ES-I3 (cell line): ENCODE data around the gene WDR43.

Experiments
- H3K36me3 ChIP-seq: 2 replicates; pipeline ENCODE4 v1.6.1; 2013; ENCODE audit warnings: mild to moderate bottlenecking, low read length, control low read depth, moderate library complexity; ENCODE audit not compliant: insufficient read depth
- H3K4me1 ChIP-seq: 2 replicates; pipeline ENCODE4 v1.6.1; 2013; ENCODE audit warnings: mild to moderate bottlenecking, control low read depth, low read length; ENCODE audit not compliant: insufficient read depth
- H3K9ac ChIP-seq: 2 replicates; pipeline ENCODE4 v1.6.1; 2013; ENCODE audit warnings: low read depth, mild to moderate bottlenecking, low read length, moderate library complexity
- H3K9me3 ChIP-seq: 2 replicates; pipeline ENCODE4 v1.6.1; 2013; ENCODE audit warnings: mild to moderate bottlenecking, low read length, moderate library complexity; ENCODE audit not compliant: control insufficient read depth, insufficient read depth

Gene WDR43

DNA sequence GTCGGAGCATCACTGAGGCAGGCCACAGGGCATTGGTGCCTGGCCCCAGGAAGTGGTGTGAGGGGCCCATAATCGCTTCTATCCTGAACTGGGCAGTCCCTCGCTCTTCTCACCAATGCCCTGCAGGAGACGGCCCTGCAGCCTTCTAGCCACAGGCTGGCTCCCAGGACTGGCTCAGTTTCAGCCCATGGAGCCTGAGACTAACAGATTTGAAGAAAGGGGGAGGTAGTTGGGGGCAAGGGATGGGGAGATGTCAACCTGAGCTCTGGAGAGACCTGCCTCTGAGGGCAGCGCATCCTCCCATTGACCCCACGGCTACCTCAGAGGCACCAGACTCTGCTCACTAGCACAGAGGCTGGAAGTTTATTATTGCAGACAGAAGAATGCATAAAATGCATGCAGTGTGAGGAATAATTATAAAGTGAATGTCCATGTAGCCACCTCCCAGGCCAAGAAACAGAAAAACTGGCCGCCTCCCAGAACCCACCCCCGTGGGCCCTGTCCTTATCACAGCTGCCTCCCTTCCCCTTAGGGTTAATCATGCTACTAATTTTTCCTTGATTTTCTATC is 88.0 kb downstream of the WDR43 start:
- no peak overlapping the region for H3K9ac ChIP-seq
- no peaks in the 10 kb centered on the region for H3K9me3 ChIP-seq

DNA sequence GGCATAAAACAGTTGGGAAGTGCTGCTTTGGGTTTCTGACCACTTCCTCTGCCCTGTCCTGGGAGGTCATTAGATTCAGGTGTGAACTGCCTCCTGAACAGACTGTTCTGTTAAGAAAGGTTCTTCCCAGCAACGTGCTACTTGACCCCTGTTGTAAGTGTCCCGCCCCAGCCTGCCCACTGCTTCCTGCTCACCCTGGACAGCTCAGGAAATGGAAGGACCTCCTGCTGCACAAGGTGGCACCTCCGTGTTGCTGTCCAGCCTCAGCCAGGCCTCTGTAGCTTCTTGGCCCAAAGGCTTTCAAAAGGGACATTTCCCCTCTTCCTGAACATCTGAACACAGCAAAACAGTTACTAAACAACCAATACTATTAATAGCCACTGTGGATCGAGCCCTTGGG is 92.0 kb downstream of the WDR43 start:
- H3K9me3 ChIP-seq = no peaks in the 10 kb centered on the region

More for the DNA sequence above, 88.0 kb downstream of the WDR43 start:
- Histone ChIP-seq H3K4me1 (no peaks in the 10 kb centered on the region), H3K36me3 (no peaks in the 10 kb centered on the region)

DNA sequence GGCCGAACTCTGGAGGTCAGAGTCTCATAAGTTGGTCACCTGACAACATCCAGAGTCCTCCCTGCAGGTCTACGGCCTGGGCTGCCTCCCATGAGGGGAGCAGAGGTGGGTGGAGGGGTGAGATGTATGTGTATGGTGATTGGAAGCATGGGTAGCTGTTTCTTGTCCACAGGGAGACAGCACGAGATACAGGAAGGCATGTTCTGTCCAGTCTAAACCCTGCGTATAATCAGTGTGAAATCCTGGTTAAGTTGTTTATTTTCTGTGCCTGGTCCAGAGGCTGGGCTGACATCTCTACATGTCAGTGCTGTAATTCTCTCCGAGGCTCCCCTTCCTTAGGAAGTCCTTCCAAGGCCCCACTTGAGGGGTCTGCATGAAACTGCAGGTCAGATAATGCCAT is 95.5 kb downstream of the WDR43 start:
- Histone ChIP-seq H3K36me3 (no peaks in the 10 kb centered on the region), H3K9me3 (no peaks in the 10 kb centered on the region), H3K4me1 (no peaks in the 10 kb centered on the region), H3K9ac (no peak overlapping the region)

More for the DNA sequence above, 92.0 kb downstream of the WDR43 start:
- Histone ChIP-seq H3K36me3 (no peaks in the 10 kb centered on the region), H3K9ac (no peak overlapping the region), H3K4me1 (no peaks in the 10 kb centered on the region)

DNA sequence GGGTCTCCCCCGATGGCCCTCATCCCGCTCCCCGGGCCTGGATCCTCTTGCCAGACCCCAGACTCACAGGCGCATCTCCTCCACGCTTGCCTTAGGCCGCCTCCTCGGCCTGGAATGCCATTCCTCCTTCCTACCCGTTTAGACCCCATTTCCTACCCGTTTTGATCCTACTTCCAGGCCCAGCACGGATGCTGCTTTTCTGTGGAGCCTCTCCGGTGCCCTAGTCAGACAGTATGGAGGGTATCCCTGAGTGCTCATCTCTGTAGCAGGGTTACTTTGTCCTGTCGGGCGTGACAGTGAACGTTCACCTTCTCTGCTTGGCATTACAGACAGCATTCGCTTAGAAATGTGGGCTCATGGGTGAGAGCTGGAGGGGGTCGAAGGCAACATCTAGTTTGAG is 96.0 kb downstream of the WDR43 start:
- no peaks in the 10 kb centered on the region for H3K36me3 ChIP-seq
- H3K9ac ChIP-seq = no peak overlapping the region
- H3K9me3 ChIP-seq = no peaks in the 10 kb centered on the region
- no peaks in the 10 kb centered on the region for H3K4me1 ChIP-seq

DNA sequence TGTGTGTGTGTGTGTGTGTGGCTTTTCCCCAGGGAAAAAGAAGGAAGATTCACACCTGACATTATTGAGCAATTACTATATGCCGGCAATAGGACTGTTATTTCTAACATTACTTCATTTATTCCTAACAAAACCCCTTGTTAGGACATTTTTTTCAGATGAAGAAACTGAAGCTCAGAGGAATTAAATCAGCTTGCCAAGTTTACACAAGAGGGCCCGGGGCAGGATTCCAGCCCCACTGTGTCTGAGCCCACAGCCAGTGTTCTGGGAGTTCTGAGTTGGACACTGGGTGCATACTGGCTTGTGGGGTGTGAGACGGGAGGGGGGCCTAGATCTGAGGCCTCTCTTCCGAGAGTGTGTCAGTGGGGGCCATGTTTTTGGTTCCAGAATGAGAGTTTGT is 96.6 kb downstream of the WDR43 start:
- Histone ChIP-seq H3K9ac (no peak overlapping the region), H3K9me3 (no peaks in the 10 kb centered on the region), H3K36me3 (no peaks in the 10 kb centered on the region), H3K4me1 (no peaks in the 10 kb centered on the region)

DNA sequence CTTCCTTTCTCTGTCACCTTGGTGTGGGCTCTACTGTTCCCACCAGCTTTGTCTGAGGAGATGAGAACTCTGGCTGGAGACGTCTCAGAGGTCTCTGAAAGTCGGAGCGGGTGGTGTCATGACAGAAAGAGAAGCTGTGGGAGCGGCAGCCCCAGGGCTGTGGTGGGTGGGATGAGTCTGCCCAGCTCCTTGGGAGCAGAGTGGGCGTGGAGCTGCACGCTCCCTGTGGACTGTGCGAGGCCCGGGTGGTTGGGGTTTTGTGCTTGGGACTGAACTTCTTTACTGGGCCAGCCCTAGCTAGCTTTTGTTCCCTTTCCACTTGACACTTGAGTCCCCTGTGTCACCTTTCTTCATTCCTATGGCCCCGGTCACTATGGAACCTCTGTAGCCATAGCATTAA is 97.0 kb downstream of the WDR43 start:
- H3K9me3 ChIP-seq = no peaks in the 10 kb centered on the region
- no peak overlapping the region for H3K9ac ChIP-seq
- no peaks in the 10 kb centered on the region for H3K36me3 ChIP-seq
- no peaks in the 10 kb centered on the region for H3K4me1 ChIP-seq

- Histone ChIP-seq H3K36me3 (no peaks in the 10 kb centered on the region), H3K9ac (no peak overlapping the region), H3K4me1 (no peaks in the 10 kb centered on the region), H3K9me3 (no peaks in the 10 kb centered on the region)
Measured at GRCh38 chr2:28993206-28993960, 98.9 kb downstream of the WDR43 start.

DNA sequence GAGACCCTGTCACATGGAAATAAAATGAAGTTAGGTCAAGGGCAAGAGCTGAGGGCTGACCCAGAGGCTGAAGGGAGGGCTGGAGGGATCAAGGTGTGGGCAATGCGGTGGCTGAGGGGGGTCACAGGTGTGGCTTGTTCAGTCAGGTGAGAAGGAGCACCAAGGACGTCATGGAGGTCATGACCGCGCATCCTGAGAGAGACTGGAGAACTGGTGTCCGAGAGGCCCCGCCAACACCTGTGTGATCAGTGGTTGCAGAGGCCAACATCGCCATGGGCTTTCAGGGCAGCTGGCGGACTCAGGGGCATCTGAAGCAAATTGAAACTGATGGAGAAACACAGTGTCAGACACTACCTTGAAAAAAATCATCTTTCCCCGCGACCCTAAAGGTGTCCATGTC is 99.6 kb downstream of the WDR43 start:
- H3K9ac ChIP-seq = no peak overlapping the region
- H3K9me3 ChIP-seq = no peaks in the 10 kb centered on the region
- no peaks in the 10 kb centered on the region for H3K36me3 ChIP-seq
- H3K4me1 ChIP-seq = no peaks in the 10 kb centered on the region

GRCh38 chr2:28994679-28995078 is 100.2 kb downstream of the WDR43 start:
- no peaks in the 10 kb centered on the region for H3K36me3 ChIP-seq
- no peak overlapping the region for H3K9ac ChIP-seq
- H3K4me1 ChIP-seq = no peaks in the 10 kb centered on the region
- H3K9me3 ChIP-seq = no peaks in the 10 kb centered on the region

- no peaks in the 10 kb centered on the region for H3K36me3 ChIP-seq
- H3K9ac ChIP-seq = no peak overlapping the region
- H3K4me1 ChIP-seq = no peaks in the 10 kb centered on the region
- no peaks in the 10 kb centered on the region for H3K9me3 ChIP-seq
Measured at GRCh38 chr2:28995765-28996750, 101.6 kb downstream of the WDR43 start.

DNA sequence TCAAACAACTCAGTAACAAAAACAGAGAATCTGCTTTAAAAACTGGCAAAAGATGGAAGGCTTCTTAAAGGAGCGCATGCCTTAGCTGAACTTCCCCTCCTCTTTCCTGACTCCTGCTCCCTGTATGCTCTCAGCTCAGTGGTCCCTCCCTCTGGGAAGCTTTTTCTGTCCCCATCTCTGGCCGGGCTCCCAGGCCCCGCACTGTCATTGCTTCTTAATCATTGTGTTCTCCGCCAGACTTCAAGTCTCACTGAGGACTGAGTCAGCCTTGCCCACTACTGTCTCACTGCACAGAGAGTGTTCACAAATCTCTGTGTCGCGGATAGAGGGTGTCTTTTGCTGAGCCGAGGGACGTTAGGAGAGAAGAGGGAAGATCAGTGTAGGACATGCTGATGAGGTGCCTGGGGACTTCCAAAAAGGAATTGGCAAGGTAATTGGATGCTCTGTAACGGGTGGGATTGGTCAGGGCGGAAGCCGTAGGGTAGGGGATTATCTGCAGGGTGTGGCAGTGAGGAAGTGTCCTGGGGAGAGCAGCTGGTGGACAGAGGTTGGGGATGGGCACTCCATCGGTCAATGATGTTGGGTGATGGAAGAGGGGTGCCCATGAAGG is 102.9 kb downstream of the WDR43 start:
- no peaks in the 10 kb centered on the region for H3K9me3 ChIP-seq
- H3K4me1 ChIP-seq = no peaks in the 10 kb centered on the region
- H3K9ac ChIP-seq = no peak overlapping the region
- no peaks in the 10 kb centered on the region for H3K36me3 ChIP-seq
